ENCODE data around the gene DDX51. TPM values are rescaled to one million over a fixed set of nuclear protein-coding genes. Genes with fewer than 3 reads are reported as not detected.

Gene DDX51
- total and polyA plus RNA-seq, 2 of the 4 experiments (the other 2 are of a cell fraction) = 3.8 to 14.5 TPM

DNA sequence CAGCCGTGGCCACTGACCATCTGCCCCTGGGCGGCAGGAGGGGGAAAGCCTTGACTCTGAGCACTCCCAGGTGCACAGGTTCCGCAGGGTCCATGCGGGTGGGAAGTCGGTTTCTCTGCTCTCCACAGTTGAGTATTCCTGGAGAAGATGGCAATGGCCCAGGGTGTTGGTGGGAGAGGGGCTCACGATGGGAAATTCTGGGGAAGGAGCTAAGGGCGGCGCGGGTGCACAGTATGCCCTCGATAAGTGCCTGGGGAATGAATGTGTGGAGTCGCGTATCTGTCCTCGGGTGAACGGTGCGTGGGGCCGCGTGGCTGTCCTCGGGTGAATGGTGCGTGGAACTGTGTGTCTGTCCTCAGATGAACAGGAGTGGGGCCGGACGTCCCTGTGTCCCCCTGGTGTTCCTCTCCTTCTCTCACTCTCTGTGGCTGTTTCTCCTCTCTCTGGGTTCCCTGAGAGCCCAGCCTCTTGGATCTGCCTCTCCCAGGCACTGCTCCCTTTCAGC lies 38.1 kb upstream of the DDX51 start:
- H3K79me1 ChIP-seq (ENCODE audit: low read depth in 1 of 2, low read length in 2 of 2) = no peaks in the 10 kb centered on the region
- no peak overlapping the region for H2BK15ac ChIP-seq (ENCODE audit: low read depth, low read length)
- no peak overlapping the region for H2BK120ac ChIP-seq (ENCODE audit: low read depth, low read length)
- POLR2A ChIA-PET (ENCODE audit: unreplicated experiment) = no interaction called here
- dilution Hi-C loops (cut with HindIII; ENCODE audit: low sequenced_read_pairs, unreplicated experiment) = no loop called here
- H3K9ac ChIP-seq (ENCODE audit: low read depth, low read length) = no peak overlapping the region
- DNase-seq (no peak), ATAC-seq (ENCODE audit: low read depth) (no peak)
- CTCF ChIA-PET = no interaction called here
- H3K36me3 ChIP-seq (ENCODE audit: control insufficient read depth, insufficient read depth, low read length) = no peaks in the 10 kb centered on the region
- H3K9me3 ChIP-seq (ENCODE audit: control insufficient read depth, insufficient read depth, low read length) = no peaks in the 10 kb centered on the region; the same call in 1 of the 2 replicates
- no peaks in the 10 kb centered on the region for H3K4me1 ChIP-seq (ENCODE audit: control insufficient read depth, insufficient read depth, low read length)
- H4K91ac ChIP-seq (ENCODE audit: insufficient read depth, low read depth, low read length) = no peak overlapping the region
- H3K56ac ChIP-seq (ENCODE audit: extremely low read depth, insufficient read depth, low read length) = no peak overlapping the region
- H4K8ac ChIP-seq (ENCODE audit: low read depth in 2 of 2, low read length in 2 of 2) = no peak overlapping the region
- in situ Hi-C loops (cut with MboI; ENCODE audit: low sequenced_read_pairs) = no loop called here
- no peak overlapping the region for H3K4ac ChIP-seq (ENCODE audit: low read depth, low read length)
- H2BK5ac ChIP-seq (ENCODE audit: low read depth, low read length, poor library complexity, severe bottlenecking) = no peak overlapping the region
- intact Hi-C loops (cut with micrococcal nuclease) = no loop called here
- no TSS peak for BruUV-seq (replicated peaks)
- H3K4me3 ChIP-seq (ENCODE audit: insufficient read depth, low read depth, low read length) = no peak overlapping the region
- no peak overlapping the region for H3K14ac ChIP-seq (replicated peaks; ENCODE audit: low read depth, low read length)
- WGBS, 2 experiments (ENCODE audit: extremely low coverage in 2 of 2, insufficient read length in 1 of 2) = 100% methylated on average over 3 of the region's 21 CpGs; no CpG with 5 or more reads in 1 of the 2 experiments
- no peak overlapping the region for H3K18ac ChIP-seq (ENCODE audit: low read depth, low read length)
- no peaks in the 10 kb centered on the region; the same call in 1 of the 2 replicates for H4K20me1 ChIP-seq (ENCODE audit: insufficient read depth, low read length)
- peaks cover 44% of the 10 kb centered on the region for H3K27me3 ChIP-seq (ENCODE audit: control insufficient read depth, insufficient read depth, low read length)
- H3K9me1 ChIP-seq (ENCODE audit: insufficient read depth, low read length) = no peaks in the 10 kb centered on the region
- H3K23ac ChIP-seq (ENCODE audit: low read depth, low read length) = no peak overlapping the region
- no peak overlapping the region for H2AK5ac ChIP-seq (ENCODE audit: low read depth, low read length)
- H2BK20ac ChIP-seq (ENCODE audit: low read depth, low read length) = no peak overlapping the region
- peak overlapping the region; percentile 21 for H2AFZ ChIP-seq (replicated peaks; ENCODE audit: low read length, poor library complexity)
- H3K27ac ChIP-seq (ENCODE audit: insufficient read depth, low read length) = no peak overlapping the region
- no peak overlapping the region for H2AK9ac ChIP-seq (replicated peaks; ENCODE audit: low read depth, low read length, poor library complexity)
- TF ChIP-seq MAFK (IDR thresholded peaks at IDR 0.05; ENCODE audit: low read depth, low read length) (no peak), SMC3 (IDR thresholded peaks at IDR 0.05; ENCODE audit: low read depth, low read length) (no peak), RFX5 (IDR thresholded peaks at IDR 0.05; ENCODE audit: low read depth, low read length) (no peak), MXI1 (IDR thresholded peaks at IDR 0.05; ENCODE audit: borderline replicate concordance, low read depth, low read length) (no peak), RCOR1 (IDR thresholded peaks at IDR 0.05; ENCODE audit: insufficient replicate concordance, low read length) (no peak), RAD21 (IDR thresholded peaks at IDR 0.05; ENCODE audit: low read length) (no peak), FOS (IDR thresholded peaks at IDR 0.05; ENCODE audit: low read depth, low read length) (no peak), NFE2L2 (IDR thresholded peaks at IDR 0.05; ENCODE audit: low read depth, low read length) (no peak), CEBPB (IDR thresholded peaks at IDR 0.05; ENCODE audit: low read depth, low read length) (no peak), POLR2A (IDR thresholded peaks at IDR 0.05; ENCODE audit: low read depth, low read length) (no peak), MAZ (IDR thresholded peaks at IDR 0.05; ENCODE audit: borderline replicate concordance, low read depth, low read length) (no peak), CHD1 (IDR thresholded peaks at IDR 0.05; ENCODE audit: low read depth, low read length) (no peak)
- TF ChIP-seq, protein P1, sequence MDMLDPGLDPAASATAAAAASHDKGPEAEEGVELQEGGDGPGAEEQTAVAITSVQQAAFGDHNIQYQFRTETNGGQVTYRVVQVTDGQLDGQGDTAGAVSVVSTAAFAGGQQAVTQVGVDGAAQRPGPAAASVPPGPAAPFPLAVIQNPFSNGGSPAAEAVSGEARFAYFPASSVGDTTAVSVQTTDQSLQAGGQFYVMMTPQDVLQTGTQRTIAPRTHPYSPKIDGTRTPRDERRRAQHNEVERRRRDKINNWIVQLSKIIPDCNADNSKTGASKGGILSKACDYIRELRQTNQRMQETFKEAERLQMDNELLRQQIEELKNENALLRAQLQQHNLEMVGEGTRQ (IDR thresholded peaks at IDR 0.05; ENCODE audit: low read depth, low read length) = no peak
- TF ChIP-seq, protein P2, sequence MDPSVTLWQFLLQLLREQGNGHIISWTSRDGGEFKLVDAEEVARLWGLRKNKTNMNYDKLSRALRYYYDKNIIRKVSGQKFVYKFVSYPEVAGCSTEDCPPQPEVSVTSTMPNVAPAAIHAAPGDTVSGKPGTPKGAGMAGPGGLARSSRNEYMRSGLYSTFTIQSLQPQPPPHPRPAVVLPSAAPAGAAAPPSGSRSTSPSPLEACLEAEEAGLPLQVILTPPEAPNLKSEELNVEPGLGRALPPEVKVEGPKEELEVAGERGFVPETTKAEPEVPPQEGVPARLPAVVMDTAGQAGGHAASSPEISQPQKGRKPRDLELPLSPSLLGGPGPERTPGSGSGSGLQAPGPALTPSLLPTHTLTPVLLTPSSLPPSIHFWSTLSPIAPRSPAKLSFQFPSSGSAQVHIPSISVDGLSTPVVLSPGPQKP (IDR thresholded peaks at IDR 0.05; ENCODE audit: borderline replicate concordance, low read depth, low read length) = no peak
- TF ChIP-seq, protein P3, sequence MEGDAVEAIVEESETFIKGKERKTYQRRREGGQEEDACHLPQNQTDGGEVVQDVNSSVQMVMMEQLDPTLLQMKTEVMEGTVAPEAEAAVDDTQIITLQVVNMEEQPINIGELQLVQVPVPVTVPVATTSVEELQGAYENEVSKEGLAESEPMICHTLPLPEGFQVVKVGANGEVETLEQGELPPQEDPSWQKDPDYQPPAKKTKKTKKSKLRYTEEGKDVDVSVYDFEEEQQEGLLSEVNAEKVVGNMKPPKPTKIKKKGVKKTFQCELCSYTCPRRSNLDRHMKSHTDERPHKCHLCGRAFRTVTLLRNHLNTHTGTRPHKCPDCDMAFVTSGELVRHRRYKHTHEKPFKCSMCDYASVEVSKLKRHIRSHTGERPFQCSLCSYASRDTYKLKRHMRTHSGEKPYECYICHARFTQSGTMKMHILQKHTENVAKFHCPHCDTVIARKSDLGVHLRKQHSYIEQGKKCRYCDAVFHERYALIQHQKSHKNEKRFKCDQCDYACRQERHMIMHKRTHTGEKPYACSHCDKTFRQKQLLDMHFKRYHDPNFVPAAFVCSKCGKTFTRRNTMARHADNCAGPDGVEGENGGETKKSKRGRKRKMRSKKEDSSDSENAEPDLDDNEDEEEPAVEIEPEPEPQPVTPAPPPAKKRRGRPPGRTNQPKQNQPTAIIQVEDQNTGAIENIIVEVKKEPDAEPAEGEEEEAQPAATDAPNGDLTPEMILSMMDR (conservative IDR thresholded peaks at IDR 0.05; ENCODE audit: low read depth, low read length) = no peak
- no peak overlapping the region for H3K4me2 ChIP-seq (ENCODE audit: low read depth, low read length)
- H4K5ac ChIP-seq (ENCODE audit: low read depth, low read length) = no peak overlapping the region
